Activated CD4-positive, CD25-positive, alpha-beta regulatory T cell treated with anti-CD3 and anti-CD28 coated beads, Interleukin-2, amount 50 U/mL, for 24 hours (primary cell): ENCODE measurements around the gene MAJIN.
"Not testable (repeated sequence)": the region's sequence is repeated elsewhere in the genome, so short reads cannot be mapped to it uniquely, and the experiment has no call there.

Experiments used
- ATAC-seq, 2 donors: fragments of 150-1000 bp; cut with Tn5 transposase; one replicate each; pipeline ENCODE4 v1.10.0; 2021; ENCODE audit warnings: mild to moderate bottlenecking in 1 of 2, moderate library complexity in 1 of 2

The MAJIN gene

DNA sequence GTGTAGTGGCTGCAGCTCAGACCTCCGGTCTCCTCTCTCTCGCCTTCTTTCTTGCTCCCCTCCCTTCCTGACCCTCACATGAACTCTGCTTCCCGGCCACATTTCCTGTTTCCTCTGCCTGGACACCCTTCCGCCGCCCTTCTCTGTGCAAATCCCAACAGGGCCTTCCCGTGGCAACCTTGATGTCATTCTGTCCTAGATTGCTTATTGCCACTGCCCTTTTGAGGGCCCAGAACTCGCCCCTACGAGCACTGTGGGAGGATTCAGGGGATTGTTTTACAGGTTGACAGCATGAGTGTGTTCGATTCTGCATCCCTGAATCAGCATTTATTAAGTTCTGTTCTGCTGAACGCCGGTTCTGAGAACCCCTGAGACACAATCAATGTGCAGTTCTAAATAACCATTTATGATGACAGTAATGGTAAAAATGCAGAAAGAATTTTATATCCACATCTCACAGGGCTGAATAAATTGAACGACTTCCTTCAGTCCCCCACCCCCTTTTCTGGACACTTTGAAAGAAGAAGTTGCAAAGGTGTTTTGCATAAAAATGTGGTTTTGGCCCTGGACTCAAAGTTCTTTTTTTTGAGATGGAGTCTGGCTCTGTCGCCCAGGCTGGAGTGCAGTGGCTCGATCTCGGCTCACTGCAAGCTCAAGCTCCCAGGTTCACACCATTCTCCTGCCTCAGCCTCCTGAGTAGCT, 18.5 kb upstream of the MAJIN start:
- no peak for ATAC-seq

DNA sequence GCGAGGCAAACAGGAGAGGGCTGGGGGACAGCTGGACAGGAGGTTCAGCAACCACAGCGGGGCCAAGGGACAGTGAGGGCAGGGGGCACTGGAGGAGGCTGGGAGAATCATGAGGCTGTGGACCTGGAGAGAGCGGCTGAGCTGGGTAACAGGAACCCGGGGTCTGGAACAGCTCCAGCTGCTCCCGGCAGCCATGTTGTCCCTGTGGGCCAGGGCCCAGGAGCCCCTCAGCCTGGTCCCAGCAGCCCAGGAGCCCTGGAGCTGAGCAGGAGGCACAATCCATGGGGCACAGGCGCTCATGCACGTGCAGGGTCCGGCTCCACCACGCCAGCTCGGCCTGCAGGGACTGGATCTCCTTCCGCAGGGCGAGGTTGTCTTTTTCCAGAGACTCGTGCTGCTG, 17.5 kb upstream of the MAJIN start:
- ATAC-seq: no peak

DNA sequence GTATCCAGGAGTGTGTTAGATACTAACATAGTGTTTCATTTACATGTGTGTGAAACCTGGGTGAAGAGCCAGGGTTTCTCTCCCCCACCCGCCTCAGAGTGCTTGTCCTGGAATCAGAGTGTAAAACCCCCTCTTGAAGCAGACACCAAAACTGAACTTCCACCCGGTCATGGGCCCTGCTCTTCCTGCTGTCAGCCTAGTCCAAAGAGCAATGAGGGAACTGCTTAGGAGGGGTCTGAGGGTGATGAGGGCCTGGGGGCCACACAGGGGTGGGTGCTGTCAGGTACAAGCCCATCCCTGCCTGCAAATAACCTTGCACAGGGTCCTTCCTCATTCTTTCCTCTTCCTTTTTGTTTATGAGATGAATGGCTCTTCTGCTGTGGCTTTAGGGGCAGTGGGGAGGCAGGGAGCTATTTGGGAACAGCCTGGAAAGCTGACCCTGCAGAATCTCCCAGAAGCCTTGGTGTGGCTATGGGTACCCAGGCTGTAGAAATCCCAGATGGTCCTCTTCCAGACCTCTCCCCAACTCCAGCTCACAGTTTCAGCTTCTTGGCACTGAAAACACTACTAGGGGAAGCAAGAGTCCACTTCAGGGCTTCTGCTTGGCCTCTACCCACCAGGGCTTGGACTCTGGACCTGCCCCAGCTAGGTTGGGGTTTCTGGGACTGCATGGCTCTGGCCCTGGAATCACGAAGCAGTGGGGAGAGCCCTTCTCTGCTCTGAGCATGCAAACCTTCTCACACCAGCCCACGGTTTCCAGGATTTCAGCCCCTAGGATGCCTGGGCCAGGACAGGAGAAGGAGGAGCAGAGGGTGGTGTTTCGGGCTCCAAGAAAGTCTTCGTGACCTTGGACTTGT, 16.3 kb upstream of the MAJIN start:
- ATAC-seq: no peak

DNA sequence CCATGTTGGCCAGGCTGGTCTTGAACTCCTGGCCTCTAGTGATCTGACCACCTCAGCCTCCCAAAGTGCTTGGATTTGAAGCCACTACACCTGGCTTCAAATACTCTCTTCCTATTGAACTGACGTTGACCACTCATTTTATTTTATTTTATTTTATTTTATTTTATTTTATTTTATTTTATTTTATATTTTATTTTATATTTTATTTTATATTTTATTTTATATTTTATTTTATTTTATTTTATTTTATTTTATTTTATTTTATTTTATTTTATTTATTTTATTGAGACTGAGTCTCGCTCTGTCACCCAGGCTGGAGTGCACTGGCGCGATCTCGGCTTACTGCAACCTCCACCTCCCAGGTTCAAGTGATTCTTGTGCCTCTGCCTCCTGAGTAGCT, 11.4 kb upstream of the MAJIN start:
- not testable (repeated sequence) for ATAC-seq

DNA sequence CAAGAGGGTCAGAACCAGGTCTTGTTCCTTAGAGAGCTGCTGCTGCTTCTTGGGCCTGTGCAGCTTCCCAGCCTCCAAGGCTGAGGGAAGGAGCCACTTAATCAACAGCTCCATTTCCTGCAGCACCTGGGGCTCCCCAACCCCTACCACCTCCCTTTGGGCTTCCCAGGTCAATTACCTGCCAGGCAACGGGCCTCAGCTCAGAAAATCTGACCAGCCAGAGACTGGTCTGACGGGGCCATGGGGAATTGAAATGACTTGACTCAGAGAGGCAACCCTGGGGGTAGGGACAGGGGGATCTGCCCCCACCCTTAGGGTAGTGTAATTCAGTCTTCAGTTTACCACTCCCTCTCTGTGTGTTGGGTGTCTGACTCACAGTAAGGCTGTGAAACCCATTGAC, 4.7 kb upstream of the MAJIN start:
- ATAC-seq: no peak

DNA sequence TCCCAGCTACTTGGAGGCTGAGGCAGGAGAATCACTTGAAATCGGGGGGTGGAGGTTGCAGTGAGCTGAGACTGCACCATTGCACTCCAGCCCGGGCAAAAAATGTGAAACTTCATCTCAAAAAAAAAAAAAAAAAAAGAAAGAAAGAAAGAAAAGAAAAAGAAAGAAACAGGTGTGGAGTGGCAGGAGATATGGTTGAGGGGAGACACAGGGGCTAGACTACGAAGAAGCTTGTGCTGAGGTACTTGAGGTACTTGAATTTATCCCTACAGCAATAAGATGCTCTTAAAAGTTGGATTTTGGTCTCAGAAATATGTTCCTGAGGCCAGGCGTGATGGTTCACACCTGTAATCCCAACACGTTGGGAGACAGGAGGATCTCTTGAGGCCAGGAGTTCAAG, 2.2 kb upstream of the MAJIN start:
- no peak for ATAC-seq

DNA sequence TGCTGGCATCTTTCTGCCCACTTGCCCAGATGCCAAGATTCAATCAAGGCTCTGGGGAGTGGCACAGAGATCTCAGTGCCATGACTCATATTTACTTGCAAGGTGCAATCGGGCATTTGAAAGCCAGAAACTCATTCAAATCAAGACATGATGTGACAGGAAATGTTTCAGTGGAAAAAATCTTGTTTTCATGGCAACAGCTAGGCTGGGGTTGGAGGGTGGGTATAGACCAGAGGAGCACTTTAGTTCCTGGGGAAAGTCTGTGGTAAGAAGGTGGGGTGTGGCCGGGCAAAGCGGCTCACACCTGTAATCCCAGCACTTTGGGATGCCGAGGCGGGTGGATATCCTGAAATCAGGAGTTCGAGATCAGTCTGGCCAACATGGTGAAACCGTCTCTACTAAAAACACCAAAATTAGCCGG, 1.2 kb downstream of the MAJIN start:
- peak; percentile 74 for ATAC-seq

DNA sequence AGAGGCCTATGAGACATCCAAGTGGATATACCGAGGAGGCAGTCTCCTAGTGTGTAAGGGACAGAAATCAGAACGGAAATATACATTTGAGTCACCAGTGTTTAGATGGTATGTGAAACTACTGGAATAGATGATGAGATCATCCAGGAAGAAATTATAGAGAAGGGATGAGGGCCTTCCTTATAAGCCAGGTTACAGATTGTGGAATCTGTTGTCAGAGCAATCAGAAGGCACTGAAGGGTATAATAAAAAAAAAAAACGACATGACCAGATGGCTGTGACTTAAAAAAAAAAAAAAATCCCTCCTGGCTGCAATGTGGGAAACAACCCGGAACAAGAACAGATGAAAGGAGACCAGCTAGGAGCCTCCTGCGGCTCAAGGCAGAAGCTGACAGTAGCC, 2.7 kb downstream of the MAJIN start:
- no peak for ATAC-seq

DNA sequence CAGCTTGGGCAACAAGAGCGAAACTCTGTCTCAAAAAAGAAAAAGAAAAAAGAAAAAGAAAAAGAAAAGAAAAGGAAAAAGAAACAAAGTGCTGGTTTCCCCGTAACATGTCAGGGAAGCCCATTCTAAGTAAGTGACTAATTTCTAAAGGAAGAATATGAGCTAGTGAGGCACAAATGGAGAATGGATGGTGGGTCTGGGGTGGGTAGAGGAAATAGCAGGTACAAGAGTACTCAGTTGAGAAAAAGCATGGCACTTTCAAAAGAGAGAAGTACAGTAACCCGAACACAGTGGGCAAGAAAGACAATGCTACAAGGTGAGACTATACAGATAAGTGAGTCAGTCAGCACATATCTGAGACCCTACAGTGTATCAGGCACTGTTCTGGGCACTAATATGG, 4.5 kb downstream of the MAJIN start:
- ATAC-seq: no peak

DNA sequence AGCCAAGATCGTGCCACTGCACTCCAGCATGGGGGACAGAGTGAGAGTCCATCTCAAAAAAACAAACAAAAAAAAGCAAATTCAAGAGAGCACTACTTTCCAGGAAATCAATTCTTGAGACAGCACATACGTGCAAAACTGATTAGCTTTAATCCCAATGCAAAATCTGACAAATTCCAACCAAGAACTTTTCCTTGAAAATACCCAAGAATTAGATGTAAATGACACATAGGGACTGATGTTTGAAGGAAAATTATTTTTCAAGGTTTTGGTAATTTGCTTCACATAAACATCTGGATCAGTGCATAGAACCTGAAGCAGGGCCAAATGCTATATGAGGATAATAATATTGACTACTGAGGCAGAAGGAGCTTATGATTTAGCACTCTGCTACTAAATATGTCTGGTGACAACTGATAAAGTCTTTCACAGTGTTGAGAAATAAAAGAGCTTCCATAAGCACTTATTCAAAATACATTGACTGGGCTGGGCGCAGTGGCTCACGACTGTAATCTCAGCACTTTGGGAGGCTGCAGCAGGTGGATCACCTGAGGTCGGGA, 8.8 kb downstream of the MAJIN start:
- ATAC-seq: no peak

DNA sequence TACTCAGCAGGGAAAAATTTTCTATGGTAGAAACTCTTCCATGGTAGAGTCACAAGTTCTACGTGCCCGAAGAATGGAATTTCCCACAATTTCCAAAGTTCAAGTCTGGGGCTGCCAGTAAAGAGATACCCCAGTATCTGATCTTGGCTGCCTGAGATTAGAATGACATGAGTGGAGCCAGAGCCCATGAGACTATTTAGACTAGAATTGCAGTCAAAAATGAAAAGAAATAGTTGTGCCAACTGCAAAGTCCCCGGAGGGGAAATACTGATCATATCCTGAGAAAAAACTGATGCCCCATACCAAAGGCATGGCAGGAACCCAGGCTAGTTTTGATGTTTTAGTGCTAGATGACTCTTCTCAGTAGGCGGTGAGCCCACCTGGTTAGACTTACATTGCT, 11.2 kb downstream of the MAJIN start:
- ATAC-seq: no peak

DNA sequence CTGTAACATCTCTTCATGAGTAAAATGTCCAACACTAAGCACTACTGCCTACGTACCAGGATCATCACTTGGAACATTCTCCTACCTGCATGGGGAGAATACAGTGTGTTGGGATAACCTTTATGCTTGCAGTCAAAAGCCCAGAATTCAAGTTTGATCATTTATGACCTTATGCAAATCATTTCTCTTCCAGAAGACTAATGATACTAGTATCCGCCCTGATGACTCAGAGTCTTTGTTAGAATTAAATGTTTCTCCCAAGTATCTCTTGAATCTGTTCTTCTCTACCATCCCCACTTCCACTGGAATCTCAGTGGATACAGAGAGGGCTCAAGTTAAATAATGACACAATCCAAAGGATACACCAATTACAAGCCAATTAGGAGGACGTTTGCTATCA, 12.4 kb downstream of the MAJIN start:
- no peak for ATAC-seq

DNA sequence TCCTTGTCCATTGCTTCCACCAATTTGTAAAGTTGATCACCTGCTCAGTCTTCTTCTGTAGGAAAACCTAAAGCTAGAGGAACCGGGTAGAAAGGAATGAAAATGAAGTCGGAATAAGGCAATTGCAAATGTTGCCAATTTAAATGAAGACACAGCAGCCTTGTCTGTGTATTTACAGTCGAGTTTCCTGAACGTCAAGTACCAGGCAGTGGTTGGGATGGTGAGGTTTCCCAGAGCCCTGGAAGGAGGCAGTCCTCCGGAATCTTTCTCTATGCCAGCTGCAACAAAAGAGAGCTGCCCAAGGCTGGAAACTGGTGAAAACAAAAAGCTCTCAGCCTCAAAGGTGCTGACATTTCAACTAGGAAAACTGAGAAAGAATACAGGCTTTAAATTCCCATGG, 17.7 kb downstream of the MAJIN start:
- no peak for ATAC-seq

DNA sequence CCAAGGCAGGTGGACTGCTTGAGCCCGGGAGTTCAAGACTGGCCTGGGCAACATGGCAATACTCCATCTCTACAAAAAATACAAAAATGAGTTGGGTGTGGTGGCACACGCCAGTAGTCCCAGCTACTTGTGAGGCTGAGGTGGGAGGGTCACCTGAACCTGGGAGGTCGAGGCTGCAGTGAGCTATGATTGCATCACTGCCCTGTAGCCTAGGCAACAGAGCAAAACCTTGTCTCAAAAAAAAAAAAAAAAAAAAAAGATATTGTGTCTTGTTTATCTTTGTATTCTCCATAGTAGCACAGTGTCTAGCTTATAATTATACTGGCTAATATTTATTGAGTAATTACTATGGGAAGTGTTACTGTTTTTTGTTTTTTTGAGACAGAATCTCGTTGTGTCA, 20.4 kb downstream of the MAJIN start:
- no peak for ATAC-seq

DNA sequence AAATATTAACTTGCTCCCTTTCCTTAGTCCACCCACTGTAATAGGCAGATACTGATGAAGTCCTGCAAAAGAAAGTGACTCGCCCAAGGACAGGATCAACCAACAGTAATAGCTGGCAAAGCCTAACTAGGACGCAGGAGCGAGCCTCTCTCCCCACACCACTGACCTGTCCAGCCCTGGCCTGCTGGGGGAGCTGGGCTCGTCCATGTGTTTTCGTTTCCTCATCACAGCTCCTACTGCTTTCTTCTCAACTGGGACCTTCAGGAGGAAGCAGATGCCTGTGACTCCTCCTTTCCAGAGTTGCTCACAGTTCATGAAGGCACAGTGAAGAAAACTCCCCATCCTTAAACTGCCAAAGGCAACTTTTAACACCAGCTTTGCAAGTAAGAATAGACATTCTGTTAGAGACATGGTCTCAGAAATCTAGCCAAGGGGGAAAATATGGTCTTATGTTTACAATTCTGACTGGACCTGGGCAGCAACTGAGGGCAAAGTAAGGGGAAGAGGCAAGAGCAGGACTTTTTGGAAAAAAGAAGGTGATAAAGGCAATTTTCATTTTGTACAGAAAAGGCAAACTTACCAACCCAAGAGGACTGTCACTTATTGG, 24.6 kb downstream of the MAJIN start:
- no peak for ATAC-seq

DNA sequence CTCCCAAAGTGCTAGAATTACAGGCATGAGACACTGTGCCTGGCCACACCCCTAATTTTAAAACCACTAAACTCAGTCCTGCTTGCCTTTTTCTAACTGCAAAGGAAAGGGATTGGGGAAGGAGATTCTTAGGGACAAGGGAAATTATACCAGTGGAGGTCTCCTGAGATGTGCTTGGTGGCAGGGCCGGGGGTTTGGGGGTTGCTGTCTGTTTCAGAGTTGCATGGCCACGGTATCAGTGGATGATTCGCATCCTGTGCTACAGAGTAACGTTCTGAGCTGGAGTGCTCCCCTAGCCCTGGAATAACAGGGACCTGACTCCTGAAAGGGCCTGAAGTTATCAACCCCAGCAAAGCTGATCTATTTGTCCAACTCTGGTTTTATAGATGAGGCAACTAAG, 35.4 kb downstream of the MAJIN start:
- no peak for ATAC-seq

DNA sequence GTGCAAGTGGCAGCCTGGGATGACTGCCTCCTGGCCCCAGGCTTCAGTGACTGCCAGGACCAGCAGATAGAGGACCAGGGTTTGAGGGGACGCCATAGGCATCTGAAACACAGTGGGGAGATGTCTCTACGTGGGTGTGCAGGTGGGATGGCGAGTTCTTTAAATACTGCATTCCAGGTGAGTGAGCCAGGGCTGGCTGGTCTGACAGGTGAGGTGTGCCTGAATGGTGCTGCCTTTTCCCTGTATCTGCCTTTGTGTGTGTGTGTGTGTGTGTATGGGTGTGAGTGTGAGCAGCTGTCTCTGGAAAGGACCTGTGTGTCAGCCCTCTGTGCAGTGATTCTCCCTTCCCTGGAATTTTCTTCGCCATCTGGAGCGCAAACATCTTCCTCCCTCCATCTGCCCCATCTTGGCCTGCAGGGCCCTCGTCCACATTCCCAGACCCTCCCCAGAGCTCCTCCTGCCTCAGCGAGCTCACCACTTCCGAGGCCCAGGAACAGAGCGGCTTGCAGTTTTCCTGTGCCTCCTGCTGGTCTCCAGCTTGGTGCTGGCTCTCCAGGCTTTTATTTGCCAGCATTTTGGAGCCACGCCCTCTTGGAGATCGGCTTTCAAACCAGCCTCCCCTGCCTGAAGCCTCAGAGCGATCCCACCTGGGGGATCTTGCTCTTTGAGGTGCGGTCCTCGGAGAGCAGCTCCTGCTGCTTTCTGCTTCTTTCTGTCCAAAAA, 36.4 kb downstream of the MAJIN start, which contains the start of gene GPHA2:
GPHA2 (minus strand) TSS at position 535 of the 723 bp plus-strand sequence; CDS start at position 102, 433 bp downstream.
- ATAC-seq: no peak

DNA sequence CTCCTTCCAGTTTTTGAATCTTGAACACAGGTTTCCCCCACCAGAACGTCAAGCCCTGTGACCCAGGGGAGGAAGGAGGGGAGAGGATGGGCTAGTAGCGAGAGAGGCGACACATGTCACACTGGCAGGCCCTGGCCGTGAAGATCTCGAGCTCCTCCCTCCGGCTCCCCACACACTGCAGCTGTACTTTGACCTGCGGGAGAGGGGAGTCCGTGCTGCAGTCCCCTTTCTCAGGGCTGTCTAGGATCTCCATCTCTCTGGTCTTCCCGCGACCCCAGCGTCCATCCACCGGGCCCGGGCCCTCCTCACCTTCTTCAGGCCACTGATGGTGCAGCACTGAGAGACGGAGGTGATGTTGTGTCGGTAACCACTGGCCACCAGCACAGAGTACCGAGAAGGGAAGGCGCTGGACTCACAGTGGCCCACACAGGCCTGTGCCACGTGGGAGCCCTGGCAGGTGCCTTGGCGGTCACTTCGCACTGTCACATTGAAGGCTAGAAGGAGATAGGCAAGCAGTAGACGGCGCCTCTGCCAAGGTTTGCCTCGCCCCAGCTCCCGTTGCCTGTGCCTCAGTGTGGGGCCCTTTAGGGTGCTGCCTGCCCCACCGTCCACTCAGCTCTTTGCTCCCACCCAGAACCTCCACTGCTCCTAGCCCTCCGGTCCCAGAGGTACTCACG, 37.1 kb downstream of the MAJIN start:
- no peak for ATAC-seq

DNA sequence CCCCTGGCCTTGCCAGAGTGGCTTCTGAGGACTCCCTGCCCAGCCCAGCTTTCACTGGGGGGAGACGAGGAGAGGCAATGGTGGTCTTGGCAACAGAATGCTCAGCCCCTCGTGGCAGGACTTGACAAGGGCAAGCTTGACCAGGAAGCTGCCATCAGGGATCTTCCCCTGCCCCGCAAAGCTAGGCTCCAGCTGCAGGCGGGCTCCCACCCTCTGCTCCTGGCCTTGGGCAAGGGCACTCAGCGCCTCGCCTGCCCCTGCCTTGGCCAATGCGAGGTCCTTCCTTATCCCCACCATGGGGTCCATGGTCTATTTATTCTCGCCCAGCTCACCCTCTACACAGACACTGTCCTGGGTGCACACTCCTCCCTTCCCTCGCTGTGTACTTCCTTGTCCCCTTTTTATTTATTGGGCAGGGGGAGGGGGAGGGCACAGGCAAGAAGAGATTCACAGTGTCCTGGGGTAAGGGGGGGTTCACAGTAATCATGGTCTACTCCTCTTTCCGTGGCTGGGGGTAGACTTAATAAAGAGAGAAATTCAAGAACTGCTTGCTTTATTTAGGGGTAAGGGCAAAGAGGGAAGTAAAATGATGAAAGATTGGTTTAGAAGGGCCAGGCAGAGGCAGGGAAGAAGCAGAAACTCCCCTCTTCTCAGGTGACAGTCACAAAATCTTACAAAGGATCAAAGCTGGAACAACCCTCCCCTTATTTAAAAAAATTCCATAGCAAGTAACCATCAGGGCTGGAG, 37.8 kb downstream of the MAJIN start:
- ATAC-seq: no peak

DNA sequence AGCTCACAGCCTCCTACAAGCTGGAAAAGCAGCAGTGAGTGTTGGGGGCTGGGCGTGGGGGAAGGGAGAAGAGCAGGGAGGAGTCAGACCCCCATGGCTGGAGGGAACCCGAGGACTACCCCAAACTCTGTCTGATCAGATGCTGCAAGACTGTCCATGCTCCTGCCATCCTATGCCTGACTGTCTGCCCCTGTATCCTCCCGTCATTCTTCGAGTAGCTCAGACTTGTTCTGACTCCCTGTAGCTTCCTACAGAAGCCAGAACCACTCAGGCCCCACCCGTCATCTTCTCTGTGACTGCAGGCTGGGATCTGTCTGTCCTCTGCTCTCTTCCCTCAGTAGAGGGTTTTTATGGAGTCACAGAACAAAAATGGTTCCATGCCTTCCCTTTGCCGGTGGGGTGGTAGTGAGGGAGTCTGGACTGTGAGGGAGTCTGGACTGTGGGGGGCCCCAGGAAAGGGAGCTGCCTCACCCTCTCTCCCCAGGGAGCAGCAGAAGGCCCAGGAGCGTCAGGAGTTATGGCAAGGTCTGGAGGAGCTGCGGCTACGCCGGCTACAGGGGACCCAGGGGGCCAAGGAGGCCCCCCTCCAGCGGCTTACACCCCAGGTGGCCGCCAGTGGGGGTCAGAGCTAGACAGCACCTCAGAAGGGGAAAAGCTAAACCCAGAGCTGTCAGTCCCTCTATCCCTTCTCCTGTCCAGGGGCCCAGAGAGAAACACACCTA, 38.5 kb downstream of the MAJIN start:
- ATAC-seq: no peak

DNA sequence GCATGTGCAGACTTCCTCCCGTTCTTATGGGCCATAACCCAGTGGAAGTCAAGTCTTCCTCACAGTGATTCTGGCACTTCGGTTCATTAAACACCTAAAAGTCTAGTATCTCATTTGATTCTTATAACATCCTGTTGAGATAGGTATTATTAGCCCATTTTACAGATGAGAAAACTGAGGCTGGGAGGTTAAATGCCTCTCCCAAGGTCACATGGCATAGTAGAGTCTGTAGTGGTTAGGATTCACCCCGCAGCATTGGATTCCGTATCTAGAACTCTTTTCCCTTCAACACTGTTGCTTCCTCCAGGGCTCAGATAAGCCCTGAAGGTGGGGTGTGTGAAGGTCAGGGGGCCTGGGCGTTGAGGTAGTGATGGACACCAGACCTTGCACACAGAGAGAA, 39.6 kb downstream of the MAJIN start:
- no peak for ATAC-seq
